ENCODE data around the gene ELAPOR1. TPM values are rescaled to one million over a fixed set of nuclear protein-coding genes. Genes with fewer than 3 reads are reported as not detected.

Gene ELAPOR1
- total RNA-seq, 2 donors from 2014 or later: 1.4 to 7.2 TPM

GRCh38 chr1:109158433-109158832 is 44.5 kb downstream of the ELAPOR1 start:
- Histone ChIP-seq H3K36me3 (no peaks in the 10 kb centered on the region), H3K4me3 (no peak overlapping the region), H3K4me1 (ENCODE audit: control insufficient read depth in 1 of 2, low read depth in 2 of 2) (peaks cover 6 to 11% of the 10 kb centered on the region in 2 donors), H3K27me3 (replicated peaks; ENCODE audit: insufficient read depth) (no peaks in the 10 kb centered on the region), H3K27ac (no peak overlapping the region), H3K9me3 (no peaks in the 10 kb centered on the region)
- TF ChIP-seq CTCF (IDR thresholded peaks at IDR 0.05): no peak
- DNase-seq (ENCODE audit: low spot score): no peak
- no peak for ATAC-seq (ENCODE audit: insufficient number of reproducible peaks, low FRiP score, low read depth)

- Histone ChIP-seq H3K36me3 (no peaks in the 10 kb centered on the region), H3K4me1 (ENCODE audit: control insufficient read depth in 1 of 2, low read depth in 2 of 2) (peaks cover 6 to 11% of the 10 kb centered on the region in 2 donors), H3K27me3 (replicated peaks; ENCODE audit: insufficient read depth) (no peaks in the 10 kb centered on the region), H3K4me3 (no peak overlapping the region), H3K9me3 (no peaks in the 10 kb centered on the region), H3K27ac (no peak overlapping the region)
- TF ChIP-seq CTCF (IDR thresholded peaks at IDR 0.05): no peak
- DNase-seq (ENCODE audit: low spot score) (no peak), ATAC-seq (ENCODE audit: insufficient number of reproducible peaks, low FRiP score, low read depth) (no peak)
These were observed 45.4 kb downstream of the ELAPOR1 start for GRCh38 chr1:109159326-109159725.

- no peak for TF ChIP-seq CTCF (IDR thresholded peaks at IDR 0.05)
- DNase-seq (ENCODE audit: low spot score) (no peak), ATAC-seq (ENCODE audit: insufficient number of reproducible peaks, low FRiP score, low read depth) (no peak)
- H3K36me3 ChIP-seq: no peaks in the 10 kb centered on the region
- H3K4me1 ChIP-seq (ENCODE audit: control insufficient read depth in 1 of 2, low read depth in 2 of 2): peaks cover 6 to 11% of the 10 kb centered on the region in 2 donors
- H3K9me3 ChIP-seq: no peaks in the 10 kb centered on the region
- H3K27me3 ChIP-seq (replicated peaks; ENCODE audit: insufficient read depth): no peaks in the 10 kb centered on the region
- H3K4me3 ChIP-seq: no peak overlapping the region
- no peak overlapping the region for H3K27ac ChIP-seq
These were observed 46.3 kb downstream of the ELAPOR1 start for GRCh38 chr1:109160071-109160840.

- H3K27ac ChIP-seq: peak overlapping the region in 1 of 2 donors; percentile 14
- no peak for ATAC-seq (ENCODE audit: insufficient number of reproducible peaks, low FRiP score, low read depth)
- H3K27me3 ChIP-seq (replicated peaks; ENCODE audit: insufficient read depth): no peaks in the 10 kb centered on the region
- peaks cover 6 to 11% of the 10 kb centered on the region in 2 donors for H3K4me1 ChIP-seq (ENCODE audit: control insufficient read depth in 1 of 2, low read depth in 2 of 2)
- no peaks in the 10 kb centered on the region for H3K9me3 ChIP-seq
- peak overlapping the region; percentile 44 for H3K4me3 ChIP-seq
- no peak for DNase-seq (ENCODE audit: low spot score)
- H3K36me3 ChIP-seq: no peaks in the 10 kb centered on the region
- no peak for TF ChIP-seq CTCF (IDR thresholded peaks at IDR 0.05)
These were observed 48.1 kb downstream of the ELAPOR1 start for GRCh38 chr1:109161858-109162606.

GRCh38 chr1:109162626-109163025 is 48.7 kb downstream of the ELAPOR1 start:
- no peak for ATAC-seq (ENCODE audit: insufficient number of reproducible peaks, low FRiP score, low read depth)
- Histone ChIP-seq H3K36me3 (no peaks in the 10 kb centered on the region), H3K9me3 (no peaks in the 10 kb centered on the region), H3K27me3 (replicated peaks; ENCODE audit: insufficient read depth) (no peaks in the 10 kb centered on the region), H3K4me1 (ENCODE audit: control insufficient read depth in 1 of 2, low read depth in 2 of 2) (peaks cover 6 to 11% of the 10 kb centered on the region in 2 donors), H3K4me3 (peak overlapping the region; percentile 44), H3K27ac (peak overlapping the region in 1 of 2 donors; percentile 14)
- no peak for TF ChIP-seq CTCF (IDR thresholded peaks at IDR 0.05)
- no peak for DNase-seq (ENCODE audit: low spot score)

Measured in thoracic aorta (tissue), 2 donors.